ENCODE data around the gene ST8SIA2.

GRCh38 chr15:92375057-92375456 lies 18.6 kb upstream of the ST8SIA2 start:
- TF ChIP-seq, protein P1, sequence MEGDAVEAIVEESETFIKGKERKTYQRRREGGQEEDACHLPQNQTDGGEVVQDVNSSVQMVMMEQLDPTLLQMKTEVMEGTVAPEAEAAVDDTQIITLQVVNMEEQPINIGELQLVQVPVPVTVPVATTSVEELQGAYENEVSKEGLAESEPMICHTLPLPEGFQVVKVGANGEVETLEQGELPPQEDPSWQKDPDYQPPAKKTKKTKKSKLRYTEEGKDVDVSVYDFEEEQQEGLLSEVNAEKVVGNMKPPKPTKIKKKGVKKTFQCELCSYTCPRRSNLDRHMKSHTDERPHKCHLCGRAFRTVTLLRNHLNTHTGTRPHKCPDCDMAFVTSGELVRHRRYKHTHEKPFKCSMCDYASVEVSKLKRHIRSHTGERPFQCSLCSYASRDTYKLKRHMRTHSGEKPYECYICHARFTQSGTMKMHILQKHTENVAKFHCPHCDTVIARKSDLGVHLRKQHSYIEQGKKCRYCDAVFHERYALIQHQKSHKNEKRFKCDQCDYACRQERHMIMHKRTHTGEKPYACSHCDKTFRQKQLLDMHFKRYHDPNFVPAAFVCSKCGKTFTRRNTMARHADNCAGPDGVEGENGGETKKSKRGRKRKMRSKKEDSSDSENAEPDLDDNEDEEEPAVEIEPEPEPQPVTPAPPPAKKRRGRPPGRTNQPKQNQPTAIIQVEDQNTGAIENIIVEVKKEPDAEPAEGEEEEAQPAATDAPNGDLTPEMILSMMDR (IDR thresholded peaks at IDR 0.05): no peak
- TF ChIP-seq POLR2A (IDR thresholded peaks at IDR 0.05) (no peak), POLR2AphosphoS5 (IDR thresholded peaks at IDR 0.05) (no peak)
